EL (cell line): ENCODE measurements around the gene CEP162.

Experiments used
- DNase-seq: peaks from one replicate; pipeline ENCODE4 v3.0.0-alpha.2; 2016

CEP162 gene

DNA sequence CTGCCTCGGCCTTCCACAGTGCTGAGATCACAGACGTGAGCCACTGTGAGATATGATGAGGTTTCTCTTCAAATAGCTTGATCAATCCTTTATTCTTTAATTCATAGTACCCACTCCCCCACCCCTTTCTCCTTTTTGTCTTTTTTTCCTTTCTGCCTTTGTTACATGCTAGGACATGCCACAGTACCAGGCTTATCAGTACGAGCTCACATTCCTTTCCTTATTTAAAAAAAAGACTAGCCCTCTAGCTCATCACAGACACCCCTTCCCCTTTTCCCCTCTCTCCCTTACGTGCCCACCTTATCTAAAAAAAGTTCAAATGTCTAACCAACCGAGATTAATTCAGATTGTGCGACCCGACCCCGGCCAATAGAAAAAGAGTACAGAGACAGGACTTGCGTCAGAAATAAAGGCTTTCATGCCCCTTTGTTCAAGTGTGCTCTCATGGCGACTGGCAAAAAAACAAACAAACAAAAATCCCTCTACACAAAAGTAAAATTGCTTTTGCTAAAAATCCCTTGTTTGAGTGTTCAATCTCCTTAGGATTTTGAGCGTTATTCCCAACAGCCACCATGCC is 144.7 kb downstream of the CEP162 start:
- no peak for DNase-seq

DNA sequence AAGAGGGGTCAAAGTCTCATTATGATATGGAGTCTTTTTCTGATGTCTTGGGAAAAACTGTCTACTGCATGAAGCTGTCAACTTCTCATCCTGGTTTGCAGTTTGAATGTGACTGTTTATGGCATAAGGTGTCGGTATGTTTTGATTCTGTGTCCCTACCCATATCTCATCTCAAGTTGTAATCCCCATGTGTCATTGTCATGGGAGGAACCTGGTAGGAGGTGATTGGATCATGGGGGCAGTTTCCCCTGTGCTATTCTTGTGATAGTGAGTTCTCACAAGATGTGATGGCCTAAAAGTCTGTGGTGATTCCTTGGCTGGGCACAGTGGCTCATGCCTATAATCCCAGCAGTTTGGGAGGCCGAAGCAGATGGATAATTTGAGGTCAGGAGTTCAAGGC is 146.2 kb downstream of the CEP162 start:
- DNase-seq = no peak

DNA sequence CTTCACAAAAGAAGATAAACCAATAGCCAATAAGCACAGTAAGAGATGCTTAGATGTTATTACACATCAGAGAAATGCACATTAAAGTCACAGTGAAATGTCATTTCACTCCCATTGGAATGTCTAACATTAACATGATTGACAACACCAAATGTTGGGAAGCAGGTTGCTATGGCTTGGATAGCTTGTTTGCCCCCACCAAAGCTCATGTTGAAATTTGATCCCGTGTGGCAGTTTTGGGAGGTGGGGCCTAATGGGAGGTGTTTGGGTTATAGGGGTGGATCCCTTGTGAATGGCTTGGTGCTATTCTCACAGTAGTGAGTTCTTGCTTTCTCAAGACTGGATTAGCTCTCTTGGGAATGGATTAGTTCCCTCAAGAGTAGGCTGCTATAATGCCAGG is 149.1 kb downstream of the CEP162 start:
- no peak for DNase-seq

DNA sequence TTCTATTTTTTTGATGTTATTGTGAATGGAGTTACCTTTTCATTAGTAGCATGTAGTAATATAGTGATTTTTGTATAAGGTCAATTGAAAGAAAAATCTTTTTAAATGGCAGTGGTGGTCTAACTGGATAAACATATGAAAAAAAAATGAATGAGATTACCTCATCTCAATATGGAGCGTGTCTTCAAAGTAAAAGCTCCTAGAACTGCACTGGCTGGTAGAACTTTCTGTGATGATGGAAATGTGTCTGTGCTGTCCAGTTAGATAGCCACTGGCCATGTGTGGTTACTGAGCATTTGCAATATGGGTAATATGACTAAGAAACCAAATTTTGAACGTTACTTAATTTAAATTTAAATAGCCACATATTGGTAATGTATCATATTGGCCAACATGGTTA is 149.8 kb downstream of the CEP162 start:
- no peak for DNase-seq

DNA sequence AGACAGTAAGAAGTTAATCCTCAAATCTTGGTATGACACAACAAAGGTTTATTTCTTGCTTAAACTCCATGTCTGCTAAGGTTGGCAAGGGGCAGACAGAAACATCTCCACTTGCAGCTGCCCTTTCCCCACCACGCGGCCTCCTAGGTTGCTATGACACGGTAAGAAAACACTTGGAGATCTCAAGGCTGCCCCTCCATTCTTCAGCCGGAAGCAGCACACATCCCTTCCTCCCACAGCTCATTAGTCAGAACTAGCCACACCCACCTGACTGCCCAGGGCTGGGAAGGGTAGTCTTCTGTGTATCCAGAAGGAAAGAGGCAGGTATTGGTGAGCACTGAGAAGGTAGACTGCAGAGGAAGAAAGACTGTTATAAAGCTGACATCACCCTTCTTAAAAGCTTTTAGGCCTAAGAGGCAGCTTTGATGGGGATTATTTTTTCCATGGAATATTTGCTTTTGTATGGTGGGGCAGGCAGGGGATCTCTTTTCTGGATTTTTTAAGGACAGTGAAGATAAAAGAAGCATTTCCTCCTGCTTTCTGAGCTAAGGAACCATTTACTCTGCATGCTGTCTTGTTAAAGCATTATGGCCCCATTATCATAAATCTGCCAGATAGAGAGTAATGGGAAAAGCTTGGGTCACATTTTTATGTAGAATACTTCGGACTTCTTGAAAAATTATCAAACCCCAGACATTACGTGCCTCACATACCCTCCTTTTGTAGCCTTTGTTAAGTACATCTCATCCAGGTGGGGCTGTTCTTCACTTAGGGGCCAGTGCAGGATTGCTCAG is 152.3 kb downstream of the CEP162 start:
- peak; percentile 51 for DNase-seq
